NCI-H2196 (cell line): ENCODE results near the gene ISOC1.

Experiments used
- DNase-seq: peaks from one replicate; lab custom pipeline; 2025; ENCODE audit not compliant: unreplicated experiment; lab: John Stamatoyannopoulos, UW

The ISOC1 gene

DNA sequence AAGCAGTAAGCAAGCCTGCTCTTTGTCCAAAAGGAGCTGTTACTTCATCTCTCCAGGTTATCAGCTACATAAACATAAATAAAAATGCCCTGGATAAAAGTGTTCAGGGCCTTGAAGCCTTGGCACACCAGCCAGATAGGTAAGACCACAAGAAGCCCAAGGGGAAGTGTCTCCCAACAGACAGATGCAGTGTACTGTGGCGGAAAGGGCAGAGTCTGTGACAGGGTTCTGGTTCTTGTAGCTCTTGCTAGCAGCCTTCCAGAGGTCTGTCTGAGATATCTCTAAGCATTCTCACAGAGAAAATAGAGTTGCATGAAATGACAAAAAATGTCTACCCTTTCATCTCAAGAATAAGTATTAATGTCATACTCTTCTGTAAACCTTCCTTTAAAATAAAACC is 30.1 kb downstream of the ISOC1 start:
- DNase-seq = no peak

DNA sequence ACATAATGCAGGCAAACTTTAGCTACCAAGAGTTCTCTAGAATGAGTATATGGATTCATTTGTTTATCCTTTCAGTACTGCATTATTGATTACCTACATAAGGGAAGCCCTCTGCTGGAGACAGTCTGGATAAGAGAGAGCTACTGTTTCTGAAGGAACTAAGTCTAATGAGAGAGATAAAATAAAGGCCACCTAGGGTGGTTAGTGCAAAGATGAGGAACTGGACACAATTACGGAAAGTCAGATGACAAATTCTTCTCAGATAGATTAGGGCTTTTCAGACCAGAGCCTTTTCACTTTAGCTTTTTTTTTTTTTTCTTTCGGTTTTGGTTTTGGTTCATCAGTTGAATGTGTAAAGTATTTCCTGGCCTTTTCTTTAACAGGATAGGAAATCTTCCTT is 31.3 kb downstream of the ISOC1 start:
- DNase-seq = no peak

DNA sequence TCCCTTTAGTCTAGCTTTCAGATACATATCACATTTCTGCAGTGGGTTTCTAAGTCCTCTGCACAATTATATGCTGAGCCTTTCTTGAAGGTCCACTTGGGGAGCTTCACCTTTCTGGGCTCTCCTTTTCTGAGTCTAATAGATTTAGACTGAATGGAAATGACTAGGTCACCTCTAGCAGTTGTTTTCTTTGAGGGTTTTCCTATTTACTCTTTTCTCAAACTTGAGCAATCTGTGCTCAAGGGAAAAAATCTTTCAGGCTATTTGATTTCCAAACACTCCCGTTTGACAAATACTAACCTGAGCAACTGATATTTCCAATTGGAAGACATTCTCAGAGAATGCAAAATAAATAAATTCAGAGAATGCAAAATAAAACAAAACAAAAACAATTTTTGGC is 39.0 kb downstream of the ISOC1 start:
- no peak for DNase-seq

DNA sequence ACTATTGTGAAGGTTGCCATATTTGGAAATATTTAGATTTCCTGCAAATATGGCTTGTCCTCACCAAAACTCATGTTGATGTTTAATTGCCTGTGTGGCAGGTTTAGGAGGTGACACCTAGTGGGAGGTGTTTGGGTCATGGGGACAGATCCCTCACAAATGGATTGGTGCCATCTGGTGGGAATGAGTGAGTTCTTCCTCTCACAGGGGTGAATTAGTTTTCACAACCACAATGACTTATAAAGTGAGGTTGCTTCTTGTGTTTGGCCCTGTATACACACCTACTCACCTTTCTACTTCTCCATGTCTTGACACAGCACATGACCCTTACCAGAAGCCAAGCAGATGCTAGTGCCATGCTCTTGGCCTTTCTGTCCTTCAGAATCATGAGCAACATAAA is 41.1 kb downstream of the ISOC1 start:
- no peak for DNase-seq

DNA sequence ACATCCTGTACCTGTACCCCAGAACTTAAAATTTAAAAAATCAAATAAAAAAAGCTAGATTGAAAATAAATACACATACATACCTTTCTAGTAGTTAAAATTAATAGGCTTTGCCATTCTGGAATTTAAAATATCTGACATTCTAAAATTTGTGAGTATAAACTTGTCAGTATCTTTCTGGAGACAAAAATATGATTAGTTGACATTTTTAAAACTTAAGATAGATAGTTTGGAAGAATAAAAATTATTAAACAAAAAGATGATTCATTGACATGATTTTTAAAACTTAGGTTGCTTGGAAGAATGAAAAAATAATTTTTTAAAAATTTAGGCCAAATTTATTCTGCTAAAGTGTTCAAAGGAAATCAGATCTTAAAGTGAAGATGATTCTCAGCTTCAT is 43.1 kb downstream of the ISOC1 start:
- no peak for DNase-seq

DNA sequence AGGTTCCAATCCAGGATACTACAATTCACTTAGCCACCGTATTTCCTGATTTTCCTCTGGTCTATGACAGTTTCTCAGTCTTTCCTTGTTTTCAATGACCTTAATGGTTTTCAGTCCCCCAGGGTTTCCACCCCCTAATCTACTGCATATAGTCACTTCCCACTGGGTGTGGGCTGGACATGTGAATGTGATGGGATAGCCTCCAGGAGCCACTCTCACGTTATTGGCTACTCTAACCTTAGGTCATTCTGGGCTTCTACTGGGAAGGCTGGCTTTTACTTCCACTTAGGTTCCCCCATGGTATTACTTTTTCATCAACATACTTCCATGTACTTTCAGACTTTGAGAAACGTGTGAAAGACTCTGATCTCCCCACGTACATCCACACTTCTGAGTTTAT is 46.5 kb downstream of the ISOC1 start:
- no peak for DNase-seq

DNA sequence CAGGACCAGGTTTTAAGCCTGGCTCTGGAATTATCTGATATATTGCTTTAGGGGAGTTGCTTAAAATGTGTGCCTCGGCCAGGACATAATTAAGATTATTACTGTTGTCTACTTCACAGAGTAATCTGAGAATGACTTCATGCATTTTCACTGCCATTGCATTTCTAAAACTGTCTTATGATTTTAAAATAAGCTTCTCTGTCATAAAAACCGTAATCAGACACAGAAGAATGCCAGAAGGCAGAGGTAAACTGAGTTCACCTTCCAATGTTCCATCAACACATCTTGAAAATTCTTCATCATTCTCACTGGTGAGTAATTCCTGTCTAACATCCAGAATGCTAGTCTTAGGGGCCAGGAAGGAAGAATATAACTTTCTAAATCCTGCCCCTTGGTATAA is 47.1 kb downstream of the ISOC1 start:
- no peak for DNase-seq

DNA sequence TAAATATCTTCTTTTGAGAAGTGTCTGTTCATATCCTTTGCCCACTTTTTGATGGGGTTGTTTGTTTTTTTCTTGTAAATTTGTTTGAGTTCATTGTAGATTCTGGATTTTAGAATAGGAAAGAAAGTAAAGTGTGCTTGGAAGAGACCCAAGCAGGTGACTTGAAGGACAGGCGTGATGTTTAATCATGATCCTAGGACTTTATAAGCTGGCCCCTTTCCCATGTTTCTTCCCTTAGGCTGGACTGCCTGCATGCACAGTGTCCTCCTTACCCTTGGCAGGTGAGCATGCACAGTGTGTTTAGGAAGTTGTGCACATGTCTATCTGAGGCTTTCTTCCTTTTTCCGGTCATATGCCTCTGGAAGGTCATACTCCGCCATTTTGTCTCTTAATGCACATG is 61.3 kb downstream of the ISOC1 start:
- DNase-seq = no peak

DNA sequence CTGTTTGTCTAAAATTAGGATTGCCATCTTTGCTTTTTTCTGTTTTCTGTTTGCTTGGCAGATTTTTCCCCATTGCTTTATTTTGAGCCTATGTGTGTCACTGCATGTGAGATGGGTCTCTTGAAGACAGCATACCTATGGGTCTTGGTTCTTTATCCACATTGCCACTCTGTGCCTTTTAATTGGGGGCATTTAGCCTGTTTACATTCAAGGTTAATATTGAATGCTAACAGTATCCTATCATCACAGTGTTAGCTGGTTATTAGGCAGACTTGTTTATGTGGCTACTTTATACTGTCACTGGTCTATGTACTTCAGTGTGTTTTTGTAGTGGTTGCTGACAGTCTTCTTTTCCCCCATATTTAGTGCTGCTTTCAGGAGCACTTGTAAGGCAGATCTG is 67.3 kb downstream of the ISOC1 start:
- no peak for DNase-seq
